Skin of body (tissue), 2 donors: Measurements from ENCODE around the gene LAMTOR4. TPM values are rescaled to one million over a fixed set of nuclear protein-coding genes. Genes with fewer than 3 reads are reported as not detected.
"Not testable (repeated sequence)": the region's sequence is repeated elsewhere in the genome, so short reads cannot be mapped to it uniquely, and the experiment has no call there.

Experiments
- DNase-seq: peaks from one replicate; lab custom pipeline; 2025; lab: John Stamatoyannopoulos, UW
- total RNA-seq: library from RNA; depleted of rRNA; stranded (reverse); fragments of >200 nt; gene quantifications from one replicate; pipeline ENCODE4 v1.2.3, GENCODE V29; 2014

LAMTOR4 gene
- total RNA-seq, 1 donor from 2014 or later, result 73.6 TPM

GRCh38 chr7:100122067-100122466 is 26.7 kb upstream of the LAMTOR4 start:
- DNase-seq, result no peak

- no peak for DNase-seq
Measured at GRCh38 chr7:100122568-100122967, 26.1 kb upstream of the LAMTOR4 start.

GRCh38 chr7:100124301-100125230 is 24.2 kb upstream of the LAMTOR4 start:
- DNase-seq, result no peak

GRCh38 chr7:100126239-100126930 is 22.3 kb upstream of the LAMTOR4 start:
- DNase-seq, result no peak

- peak; percentile 90 for DNase-seq
Measured at GRCh38 chr7:100126931-100127865, 21.5 kb upstream of the LAMTOR4 start, which contains the start of gene MBLAC1. Gene MBLAC1, plus strand, starts transcription at chr7:100126967. Its CDS starts 429 bp downstream, at chr7:100127396.

GRCh38 chr7:100127866-100128636 is 20.7 kb upstream of the LAMTOR4 start:
- no peak for DNase-seq

- no peak for DNase-seq
Measured at GRCh38 chr7:100128637-100128963, 20.1 kb upstream of the LAMTOR4 start.

- not testable (repeated sequence) for DNase-seq
Measured at GRCh38 chr7:100130220-100130607, 18.5 kb upstream of the LAMTOR4 start.

GRCh38 chr7:100130608-100131453 is 17.9 kb upstream of the LAMTOR4 start:
- no peak for DNase-seq

- no peak for DNase-seq
Measured at GRCh38 chr7:100132126-100132525, 16.6 kb upstream of the LAMTOR4 start.

GRCh38 chr7:100132697-100133151 is 16.0 kb upstream of the LAMTOR4 start:
- peak; percentile 33 for DNase-seq

GRCh38 chr7:100137851-100138760 is 10.6 kb upstream of the LAMTOR4 start:
- no peak for DNase-seq

- DNase-seq, result no peak
Measured at GRCh38 chr7:100141555-100141949, 7.2 kb upstream of the LAMTOR4 start.

- no peak for DNase-seq
Measured at GRCh38 chr7:100142461-100142860, 6.3 kb upstream of the LAMTOR4 start.

GRCh38 chr7:100146350-100146749 is 2.4 kb upstream of the LAMTOR4 start:
- DNase-seq, result not testable (repeated sequence)

- DNase-seq, result no peak
Measured at GRCh38 chr7:100147278-100147677, 1.4 kb upstream of the LAMTOR4 start.

- no peak for DNase-seq
Measured at GRCh38 chr7:100148225-100148558, 526 bp upstream of the LAMTOR4 start.

- DNase-seq, result no peak
Measured at GRCh38 chr7:100152404-100152803, 3.7 kb downstream of the LAMTOR4 start.
